NCI-H146 (cell line): ENCODE data around the gene CTSE.

Source experiments
- DNase-seq: peaks from one replicate; lab custom pipeline; 2025; lab: John Stamatoyannopoulos, UW

CTSE gene

DNA sequence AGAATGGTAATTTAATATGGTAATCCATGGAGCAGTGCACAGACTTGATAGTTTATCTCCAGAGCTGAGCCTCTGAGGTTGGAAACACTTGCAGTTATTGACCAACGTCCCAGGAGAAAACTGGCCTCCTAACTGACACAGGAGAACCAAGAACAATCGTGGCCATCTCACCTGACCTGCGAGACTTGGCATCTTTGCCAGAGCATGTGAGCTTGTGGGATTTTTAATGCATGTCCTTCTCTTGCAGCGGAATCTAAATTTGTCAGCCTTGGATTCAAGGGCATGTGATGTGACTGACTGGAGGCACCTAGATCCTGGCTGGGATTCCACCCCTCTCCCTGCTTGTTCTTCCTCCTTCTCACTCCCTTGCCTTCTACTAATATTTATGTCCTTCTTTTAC lies 52.6 kb downstream of the CTSE start:
- no peak for DNase-seq

DNA sequence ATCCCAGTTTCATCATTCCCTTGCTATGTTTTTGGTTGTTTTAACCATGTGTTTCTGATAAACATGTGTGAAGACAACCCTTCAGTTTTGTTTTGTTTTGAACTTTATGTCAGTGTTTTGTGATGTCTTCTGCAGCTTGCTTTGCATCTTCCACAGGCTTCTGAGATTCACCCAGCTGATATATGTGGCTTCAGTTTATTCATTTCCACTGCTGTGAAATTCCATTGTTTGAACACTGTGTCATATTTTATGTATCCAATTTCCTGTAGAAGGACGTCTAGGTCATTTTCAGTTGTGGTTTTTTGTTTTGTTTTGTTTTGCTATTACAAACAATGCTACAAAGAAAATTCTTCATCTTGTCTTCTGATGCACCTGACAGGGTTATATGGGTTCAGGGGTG lies 53.2 kb downstream of the CTSE start:
- no peak for DNase-seq

GRCh38 chr1:205969229-205969628 lies 54.5 kb downstream of the CTSE start:
- no peak for DNase-seq

- DNase-seq, result no peak
Observed at GRCh38 chr1:205967554-205968335, 56.0 kb downstream of the CTSE start.

DNA sequence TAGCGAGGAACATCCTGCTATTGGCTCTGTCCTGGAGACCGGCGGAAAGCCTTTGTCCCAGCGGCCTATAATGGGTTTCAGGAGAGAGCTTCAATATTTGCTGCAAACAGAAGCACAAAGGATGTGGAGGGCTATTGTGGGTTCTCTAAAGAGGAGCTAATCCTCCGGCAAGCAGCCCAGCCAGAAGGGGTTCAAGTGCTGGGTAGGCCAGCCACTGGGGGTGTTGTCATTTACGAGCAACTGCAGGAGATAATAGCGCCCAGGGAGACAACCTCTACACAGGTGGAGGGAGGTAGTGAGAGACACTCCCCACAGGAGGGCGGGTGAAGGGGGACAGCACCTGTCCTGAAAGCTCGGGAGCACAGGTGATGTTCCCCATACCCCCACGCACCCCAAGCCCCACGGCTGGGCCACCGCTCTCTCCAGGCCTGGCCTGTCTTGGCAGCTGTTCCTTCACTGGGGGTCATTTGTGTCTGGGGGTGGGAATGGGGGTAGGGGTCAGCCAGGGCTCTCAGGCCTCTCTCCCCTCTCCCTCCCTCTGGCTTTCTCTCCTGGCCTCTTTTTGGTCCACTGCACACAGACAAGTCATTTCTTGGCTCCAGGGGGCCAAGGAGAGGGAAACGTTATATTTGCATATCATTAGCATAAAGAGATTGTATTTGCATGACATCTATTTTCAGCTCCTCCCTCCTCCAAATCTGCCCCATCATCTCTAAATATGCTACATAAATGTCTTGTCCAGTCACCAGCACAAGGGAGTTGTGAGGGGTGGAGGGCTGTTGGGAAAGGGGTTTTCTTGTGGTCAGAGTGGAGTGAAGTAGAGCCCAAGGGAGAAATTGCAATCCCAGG lies 58.4 kb downstream of the CTSE start:
- peak; percentile 98 for DNase-seq

- no peak for DNase-seq
Observed at GRCh38 chr1:205963352-205964155, 60.1 kb downstream of the CTSE start.

DNA sequence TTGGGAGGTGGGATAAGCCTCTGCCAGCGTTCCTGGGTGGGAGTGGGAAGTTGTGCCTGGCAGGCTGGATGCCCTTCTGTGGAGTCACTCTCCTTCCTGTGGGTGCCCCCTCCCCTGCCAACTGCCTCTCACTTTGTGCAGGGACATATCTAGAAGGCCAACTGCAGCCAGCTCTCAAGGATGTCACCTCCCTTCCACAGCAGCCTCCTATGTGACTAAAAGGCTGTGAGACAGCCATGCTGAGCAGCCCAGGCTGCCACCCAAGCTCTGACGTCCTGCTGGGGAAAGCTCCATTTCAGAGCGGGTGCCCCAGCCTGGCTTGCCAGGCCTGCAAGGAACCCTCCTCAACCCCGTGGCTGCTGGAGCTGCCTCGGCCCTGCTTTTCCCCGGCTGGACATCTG lies 60.9 kb downstream of the CTSE start:
- DNase-seq, result no peak

- no peak for DNase-seq
Observed at GRCh38 chr1:205961991-205962820, 61.5 kb downstream of the CTSE start.

- no peak for DNase-seq
Observed at GRCh38 chr1:205961405-205961804, 62.3 kb downstream of the CTSE start.

DNA sequence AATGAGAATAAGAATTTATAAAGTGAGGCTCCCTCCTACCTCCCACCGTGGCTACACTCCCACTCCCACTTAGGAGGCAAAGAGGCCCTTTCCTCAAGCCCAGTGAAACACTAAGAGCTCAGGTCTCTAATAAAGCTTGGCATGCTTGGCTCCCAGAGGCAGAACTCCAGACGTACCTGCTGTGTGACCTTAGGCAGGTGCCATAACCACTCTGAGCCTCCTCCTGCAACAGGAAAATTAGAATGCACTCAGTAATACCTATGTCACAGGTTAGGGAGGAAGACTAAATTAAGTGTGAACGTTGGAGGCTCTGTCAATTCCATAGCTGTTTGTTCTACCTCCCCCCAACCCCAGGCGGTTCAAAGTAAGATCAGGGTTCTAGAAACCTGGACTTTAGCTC lies 63.9 kb downstream of the CTSE start:
- DNase-seq, result no peak
